GM23338 (cell line): ENCODE data around the gene CATSPERE. TPM values are rescaled to one million over a fixed set of nuclear protein-coding genes. Genes with fewer than 3 reads are reported as not detected.

Experiments
- ATAC-seq: fragments of 200-7000 bp; cut with Tn5 transposase; 3 replicates; pipeline ENCODE4 v1.9.1; 2020
- DNase-seq: peaks from one replicate; pipeline ENCODE4 v3.0.0-alpha.2; 2015; ENCODE audit warnings: low spot score
- H2AFZ ChIP-seq: fragments of 200-600 bp; sonication (generic); 2 replicates; pipeline ENCODE4 v1.8.0; 2016; ENCODE audit warnings: antibody characterized with exemption, mild to moderate bottlenecking, moderate library complexity
- H3F3A ChIP-seq: fragments of 200-600 bp; sonication (generic); replicated peaks from 2 replicates; pipeline ENCODE4 v1.8.0; 2017; ENCODE audit warnings: antibody characterized with exemption, mixed run types, low read depth
- H3K27ac ChIP-seq: fragments of 200-600 bp; sonication (generic); 2 replicates; pipeline ENCODE4 v1.6.1; 2016; ENCODE audit warnings: low read depth
- H3K27me3 ChIP-seq: fragments of 200-600 bp; sonication (generic); 2 replicates; pipeline ENCODE4 v1.8.0; 2016; ENCODE audit warnings: mild to moderate bottlenecking, mixed run types, moderate library complexity; ENCODE audit not compliant: insufficient read depth
- H3K36me3 ChIP-seq: fragments of 200-600 bp; sonication (generic); 2 replicates; pipeline ENCODE4 v1.8.0; 2016; ENCODE audit warnings: mild to moderate bottlenecking; ENCODE audit not compliant: insufficient read depth
- H3K4me1 ChIP-seq: fragments of 200-600 bp; sonication (generic); 2 replicates; pipeline ENCODE4 v1.8.0; 2016; ENCODE audit warnings: mild to moderate bottlenecking, moderate library complexity; ENCODE audit not compliant: insufficient read depth
- H3K4me2 ChIP-seq: fragments of 200-600 bp; sonication (generic); 2 replicates; pipeline ENCODE4 v1.7.1; 2017; ENCODE audit warnings: mixed run types
- H3K4me3 ChIP-seq: fragments of 200-600 bp; sonication (generic); 2 replicates; pipeline ENCODE4 v1.6.1; 2016; ENCODE audit warnings: mixed run types
- H3K79me2 ChIP-seq: fragments of 200-600 bp; sonication (generic); replicated peaks from 2 replicates; pipeline ENCODE4 v1.8.0; 2017; ENCODE audit warnings: mild to moderate bottlenecking; ENCODE audit not compliant: insufficient read depth
- H3K9me2 ChIP-seq: fragments of 200-600 bp; sonication (generic); 2 replicates; pipeline ENCODE4 v1.8.0; 2017; ENCODE audit not compliant: insufficient read depth
- H4K20me1 ChIP-seq: fragments of 200-600 bp; sonication (generic); replicated peaks from 2 replicates; pipeline ENCODE4 v1.8.0; 2017; ENCODE audit warnings: mild to moderate bottlenecking; ENCODE audit not compliant: insufficient read depth
- H3K27ac Mint-ChIP-seq: 2 replicates; pipeline ENCODE4 v1.8.0; 2020; ENCODE audit warnings: inconsistent platforms, mild to moderate bottlenecking, moderate library complexity, mixed read lengths
- H3K27me3 Mint-ChIP-seq: 3 replicates; pipeline ENCODE4 v1.8.0; 2022; ENCODE audit warnings: low read depth, mild to moderate bottlenecking, moderate library complexity, mixed read lengths, inconsistent platforms; ENCODE audit not compliant: insufficient read depth, poor library complexity
- H3K36me3 Mint-ChIP-seq: 3 replicates; pipeline ENCODE4 v1.8.0; 2021; ENCODE audit warnings: low read depth, mild to moderate bottlenecking, inconsistent platforms, moderate library complexity, mixed read lengths
- H3K4me1 Mint-ChIP-seq: 3 replicates; pipeline ENCODE4 v1.8.0; 2020; ENCODE audit warnings: mild to moderate bottlenecking, inconsistent platforms, mixed read lengths
- H3K4me3 Mint-ChIP-seq: 3 replicates; pipeline ENCODE4 v1.8.0; 2021; ENCODE audit warnings: moderate library complexity, mild to moderate bottlenecking, inconsistent platforms, mixed read lengths
- H3K9me3 Mint-ChIP-seq: 3 replicates; pipeline ENCODE4 v1.8.0; 2020; ENCODE audit warnings: moderate library complexity, mild to moderate bottlenecking, inconsistent platforms, mixed read lengths
- CREB1 ChIP-seq: fragments of 250-450 bp; sonication (Bioruptor Pico); IDR thresholded peaks from 2 replicates; pipeline ENCODE4 v1.5.0; 2020; ENCODE audit warnings: low read depth, mild to moderate bottlenecking, moderate library complexity
- CTCF ChIP-seq, 2 experiments: fragments of 200-600 bp in 1 of 2; sonication (generic) in 1 of 2; conservative IDR thresholded peaks; 2 replicates each; pipeline versions ENCODE4 v1.5.1 to v1.6.1; 2016 to 2017; ENCODE audit warnings: antibody characterized with exemption in 2 of 2, low read depth in 2 of 2, mild to moderate bottlenecking in 2 of 2, moderate library complexity in 1 of 2
- ETS1 ChIP-seq: IDR thresholded peaks from 2 replicates; pipeline ENCODE4 v1.6.1; 2016; ENCODE audit warnings: antibody characterized with exemption
- EZH2phosphoT487 ChIP-seq: fragments of 200-600 bp; sonication (generic); IDR thresholded peaks from one replicate; pipeline ENCODE4 v1.8.1; 2018; ENCODE audit warnings: antibody characterized with exemption; ENCODE audit not compliant: unreplicated experiment
- JUNB ChIP-seq: IDR thresholded peaks from one replicate; pipeline ENCODE4 v1.6.1; 2016; ENCODE audit warnings: antibody characterized with exemption; ENCODE audit not compliant: unreplicated experiment
- NANOG ChIP-seq: IDR thresholded peaks from 2 replicates; pipeline ENCODE4 v1.6.1; 2016; ENCODE audit warnings: antibody characterized with exemption, borderline replicate concordance
- POLR2AphosphoS5 ChIP-seq: IDR thresholded peaks from 2 replicates; pipeline ENCODE4 v1.6.1; 2016; ENCODE audit warnings: antibody characterized with exemption, low read depth
- REST ChIP-seq: IDR thresholded peaks from one replicate; pipeline ENCODE4 v1.6.1; 2018; ENCODE audit warnings: antibody characterized with exemption; ENCODE audit not compliant: unreplicated experiment
- STAT1 ChIP-seq: IDR thresholded peaks from one replicate; pipeline ENCODE4 v1.6.1; 2016; ENCODE audit warnings: antibody characterized with exemption; ENCODE audit not compliant: unreplicated experiment
- ZNF114 ChIP-seq: fragments of 250-450 bp; sonication (Bioruptor Pico); IDR thresholded peaks from 2 replicates; pipeline ENCODE4 v1.5.0; 2020; ENCODE audit warnings: mild to moderate bottlenecking, moderate library complexity
- ZNF331 ChIP-seq: fragments of 250-450 bp; sonication (Bioruptor Pico); IDR thresholded peaks from 2 replicates; pipeline ENCODE4 v1.5.0; 2020; ENCODE audit warnings: low read depth, mild to moderate bottlenecking, moderate library complexity
- polyA plus RNA-seq: library from polyadenylated mRNA; unstranded; fragments of >200 nt; fragmentation: Nextera tagmentation; extraction: Ambion mirVana; gene quantifications from 2 replicates; pipeline ENCODE4 v1.2.1, GENCODE V29; 2016
- total RNA-seq: library from RNA; depleted of rRNA; stranded (reverse); fragments of >200 nt; shearing (Covaris generic); gene quantifications from 2 replicates; pipeline ENCODE4 v1.2.3, GENCODE V29; 2014

CATSPERE gene
- total and polyA plus RNA-seq, 2 experiments from 2014 or later: 0.70 TPM; not detected in 1

GRCh38 chr1:244642988-244643387 is 181.9 kb downstream of the CATSPERE start (continued):
- TF ChIP-seq CREB1 (no peak), POLR2AphosphoS5 (no peak), EZH2phosphoT487 (no peak), JUNB (no peak), CTCF (conservative IDR thresholded peaks at IDR 0.05; ENCODE audit: low read depth in 2 of 2) (no peak), ZNF331 (no peak), REST (no peak), ETS1 (no peak), STAT1 (no peak), NANOG (no peak)

- Histone ChIP-seq H2AFZ (no peak overlapping the region), H4K20me1 (no peaks in the 10 kb centered on the region), H3K27ac (no peak overlapping the region), H3K4me3 (no peak overlapping the region), H3K27me3 (no peaks in the 10 kb centered on the region), H3K4me1 (no peaks in the 10 kb centered on the region; the same call in 1 of the 2 replicates), H3K9me2 (peaks cover 11% of the 10 kb centered on the region; the same call in 1 of the 2 replicates), H3K36me3 (no peaks in the 10 kb centered on the region), H3K4me2 (no peak overlapping the region), H3F3A (no peaks in the 10 kb centered on the region), H3K79me2 (no peaks in the 10 kb centered on the region)
- Mint-ChIP-seq H3K4me3 (no peak overlapping the region), H3K27me3 (peaks cover 2% of the 10 kb centered on the region), H3K4me1 (peaks cover 12% of the 10 kb centered on the region), H3K27ac (no peak overlapping the region), H3K9me3 (peaks cover 14% of the 10 kb centered on the region), H3K36me3 (peaks cover 14% of the 10 kb centered on the region; the same call in 2 of the 3 replicates)
- no peak for ATAC-seq
- no peak for TF ChIP-seq POLR2AphosphoS5
- no peak for TF ChIP-seq ETS1
- TF ChIP-seq CREB1: no peak
- TF ChIP-seq JUNB: no peak
- no peak for TF ChIP-seq ZNF114
- TF ChIP-seq REST: no peak
- DNase-seq: no peak
These were observed 184.3 kb downstream of the CATSPERE start for GRCh38 chr1:244645414-244645813.
